Posterior cingulate gyrus (tissue), 11 donors: ENCODE results near the gene EFTUD2.

Source experiments
- DNase-seq, 10 donors: peaks; one replicate each; pipeline versions ENCODE4 v3.0.0 to v3.0.0-alpha.2; 2020 to 2021; ENCODE audit warnings: mixed read lengths in 3 of 10
- intact Hi-C: fragments of 100-400 bp; cut with DNase I; formaldehyde crosslinking; loops from one replicate; pipeline ENCODE4 v1.15.1; 2023

Gene EFTUD2

GRCh38 chr17:44912763-44913544, 13.7 kb upstream of the EFTUD2 start:
- DNase-seq = peak in 2 of 10 donors; percentile 13 to 76
- intact Hi-C loops = no loop called here

GRCh38 chr17:44911133-44912001, 12.1 kb upstream of the EFTUD2 start:
- peak in 3 of 10 donors; percentile 74 to 89 (median 86) for DNase-seq
- intact Hi-C loops = no loop called here

- peak in 3 of 10 donors; percentile 9 to 80 (median 67) for DNase-seq
These were observed 11.2 kb upstream of the EFTUD2 start for GRCh38 chr17:44910231-44911106.

GRCh38 chr17:44909681-44910144, 10.5 kb upstream of the EFTUD2 start:
- intact Hi-C loops = no loop called here
- peak in 2 of 10 donors; percentile 9 to 68 for DNase-seq

More at GRCh38 chr17:44910231-44911106, 11.2 kb upstream of the EFTUD2 start:
- intact Hi-C loops = no loop called here

GRCh38 chr17:44908761-44909326, 9.6 kb upstream of the EFTUD2 start:
- intact Hi-C loops = no loop called here
- DNase-seq = no peak

- intact Hi-C loops = no loop called here
- DNase-seq = peak in 1 of 10 donors; percentile 62
These were observed 8.7 kb upstream of the EFTUD2 start for GRCh38 chr17:44907729-44908470.

- peak in 2 of 10 donors; percentile 71 to 81 for DNase-seq
- intact Hi-C loops = no loop called here
These were observed 7.8 kb upstream of the EFTUD2 start for GRCh38 chr17:44906763-44907728.

- DNase-seq = peak in 2 of 10 donors; percentile 79 to 80
- intact Hi-C loops = no loop called here
These were observed 6.9 kb upstream of the EFTUD2 start for GRCh38 chr17:44906010-44906646.

GRCh38 chr17:44905006-44906000, 6.1 kb upstream of the EFTUD2 start:
- intact Hi-C loops = no loop called here
- peak in 2 of 10 donors; percentile 79 to 82 for DNase-seq

- DNase-seq = peak in 4 of 10 donors; percentile 57 to 90 (median 82)
- intact Hi-C loops = loop anchor here (5.0 kb wide), 1 partner anchor 118 kb away; no protein-coding TSS in a partner anchor
These were observed 5.0 kb upstream of the EFTUD2 start for GRCh38 chr17:44904001-44904984.

GRCh38 chr17:44903012-44903685, 3.9 kb upstream of the EFTUD2 start:
- DNase-seq = peak in 2 of 10 donors; percentile 64 to 80
- intact Hi-C loops = loop anchor here (5.0 kb wide), 1 partner anchor 119 kb away; no protein-coding TSS in a partner anchor

- DNase-seq = peak in 1 of 10 donors; percentile 72
- intact Hi-C loops = loop anchor here (5.0 kb wide), 1 partner anchor 120 kb away; no protein-coding TSS in a partner anchor
These were observed 3.0 kb upstream of the EFTUD2 start for GRCh38 chr17:44902135-44902760.

GRCh38 chr17:44901411-44901921, 2.2 kb upstream of the EFTUD2 start:
- DNase-seq = no peak
- intact Hi-C loops = loop anchor here (5.0 kb wide), 1 partner anchor 121 kb away; no protein-coding TSS in a partner anchor
